Activated T-cell treated with anti-CD3 and anti-CD28 coated beads, Interleukin-2, amount 50 U/mL, for 24 hours (primary cell): ENCODE measurements around the gene EMB.
A peak's percentile ranks its signal among the peaks of the same experiment; 100 is the strongest.
"Not testable (repeated sequence)": the region's sequence is repeated elsewhere in the genome, so short reads cannot be mapped to it uniquely, and the experiment has no call there.

Experiments
- DNase-seq: peaks from one replicate; pipeline ENCODE4 v3.0.0-alpha.2; 2020
- H3K27ac Mint-ChIP-seq: 2 replicates; pipeline ENCODE4 v1.8.0; 2020; ENCODE audit warnings: mild to moderate bottlenecking, mixed read lengths
- H3K27me3 Mint-ChIP-seq: 2 replicates; pipeline ENCODE4 v1.8.0; 2020; ENCODE audit warnings: mixed read lengths
- H3K36me3 Mint-ChIP-seq: 2 replicates; pipeline ENCODE4 v1.8.0; 2020; ENCODE audit warnings: low read depth, mixed read lengths
- H3K4me1 Mint-ChIP-seq: 2 replicates; pipeline ENCODE4 v1.8.0; 2020; ENCODE audit warnings: low read depth, mixed read lengths
- H3K4me3 Mint-ChIP-seq: 2 replicates; pipeline ENCODE4 v1.8.0; 2020; ENCODE audit warnings: mild to moderate bottlenecking, moderate library complexity, mixed read lengths
- H3K9me3 Mint-ChIP-seq: 2 replicates; pipeline ENCODE4 v1.8.0; 2020; ENCODE audit warnings: mixed read lengths

EMB gene, protein sequence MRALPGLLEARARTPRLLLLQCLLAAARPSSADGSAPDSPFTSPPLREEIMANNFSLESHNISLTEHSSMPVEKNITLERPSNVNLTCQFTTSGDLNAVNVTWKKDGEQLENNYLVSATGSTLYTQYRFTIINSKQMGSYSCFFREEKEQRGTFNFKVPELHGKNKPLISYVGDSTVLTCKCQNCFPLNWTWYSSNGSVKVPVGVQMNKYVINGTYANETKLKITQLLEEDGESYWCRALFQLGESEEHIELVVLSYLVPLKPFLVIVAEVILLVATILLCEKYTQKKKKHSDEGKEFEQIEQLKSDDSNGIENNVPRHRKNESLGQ

DNA sequence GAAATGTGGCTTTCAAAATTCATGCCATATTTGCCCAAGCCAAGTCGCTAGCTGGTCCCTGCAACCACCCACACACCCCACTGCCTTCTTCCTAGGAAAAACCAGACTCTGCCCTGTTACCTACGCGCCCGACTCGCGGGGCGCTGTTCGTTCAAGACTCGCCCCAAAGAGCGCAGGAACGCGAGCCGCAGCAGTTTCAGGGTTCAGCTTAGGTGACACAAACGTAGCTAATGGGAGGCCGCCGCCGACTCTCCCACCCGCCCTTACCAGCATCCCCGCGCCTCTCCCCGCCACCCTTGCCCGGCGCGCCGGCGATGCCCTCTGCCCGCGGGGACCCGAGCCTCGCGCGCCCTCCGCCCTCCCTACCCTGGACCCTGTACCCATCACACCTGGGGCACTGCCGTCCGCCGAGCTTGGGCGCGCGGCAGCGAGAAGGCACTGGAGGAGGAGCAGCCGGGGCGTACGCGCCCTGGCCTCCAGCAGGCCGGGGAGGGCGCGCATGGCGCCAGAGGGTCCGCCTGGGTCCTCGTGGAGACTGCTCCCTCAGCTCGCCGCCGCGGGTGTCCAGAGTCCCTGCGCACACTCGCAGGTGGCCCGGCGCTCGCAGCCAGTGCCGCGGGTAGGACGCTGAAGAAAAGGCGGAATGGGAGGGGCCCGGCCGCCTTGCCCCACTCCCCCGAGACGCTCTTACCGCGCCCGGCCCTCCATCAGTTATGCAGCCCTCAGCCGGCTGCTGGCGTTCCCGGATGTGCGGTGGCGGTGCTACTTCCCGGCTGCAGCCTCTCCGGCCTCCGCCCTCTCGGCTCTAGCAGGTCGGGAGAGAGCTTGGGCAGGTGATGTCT lies at the start of gene EMB:
EMB (minus strand) TSS at position 638 of the 842 bp plus-strand sequence; CDS start at position 501, 137 bp downstream.
- peaks cover 72% of the 10 kb centered on the region for H3K4me1 Mint-ChIP-seq
- H3K27me3 Mint-ChIP-seq: no peaks in the 10 kb centered on the region
- peak within 1 kb of the TSS; percentile 94 for H3K27ac Mint-ChIP-seq
- peak within 1 kb of the TSS; percentile 93 for H3K4me3 Mint-ChIP-seq
- DNase-seq: peak; percentile 86
- H3K9me3 Mint-ChIP-seq: no peaks in the 10 kb centered on the region
- H3K36me3 Mint-ChIP-seq: peaks cover 24% of the 10 kb centered on the region

DNA sequence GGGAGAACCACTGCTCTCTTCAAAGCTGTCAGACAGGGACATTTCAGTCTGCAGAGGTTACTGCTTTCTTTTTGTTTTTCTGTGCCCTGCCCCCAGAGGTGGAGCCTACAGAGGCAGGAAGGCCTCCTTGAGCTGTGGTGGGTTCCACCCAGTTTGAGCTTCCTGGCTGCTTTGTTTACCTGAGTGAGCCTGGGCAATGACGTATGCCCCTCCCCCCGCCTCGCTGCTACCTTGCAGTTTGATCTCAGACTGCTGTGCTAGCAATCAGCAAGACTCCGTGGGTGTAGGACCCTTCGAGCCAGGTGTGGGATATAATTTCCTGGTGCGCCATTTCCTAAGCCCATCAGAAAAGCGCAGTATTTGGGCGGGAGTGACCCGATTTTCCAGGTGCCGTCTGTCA lies 48.4 kb upstream of the EMB start:
- not testable (repeated sequence) for H3K27me3 Mint-ChIP-seq, H3K4me3 Mint-ChIP-seq, DNase-seq, H3K27ac Mint-ChIP-seq
- Mint-ChIP-seq H3K36me3 (peaks cover 26% of the 10 kb centered on the region), H3K9me3 (peaks cover 29% of the 10 kb centered on the region), H3K4me1 (peaks cover 19% of the 10 kb centered on the region)

DNA sequence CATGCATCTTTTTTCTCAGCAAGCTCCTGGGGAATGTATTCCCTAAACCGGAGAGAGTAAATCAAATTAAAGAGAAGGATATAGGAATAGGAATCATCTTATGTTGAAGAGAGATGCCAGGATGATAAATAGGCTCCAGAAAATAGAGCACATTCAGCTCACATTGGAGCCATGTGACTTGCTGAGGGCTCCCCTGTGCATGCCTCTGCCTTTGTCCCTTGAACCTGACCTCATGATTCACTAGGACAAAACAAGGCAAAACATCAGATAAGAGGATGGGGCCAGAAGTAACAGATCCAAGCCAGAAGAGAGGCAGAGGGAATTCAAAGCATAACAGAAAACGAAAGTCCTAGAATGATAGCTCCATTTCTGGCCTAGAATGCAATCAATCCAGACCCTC lies 37.7 kb upstream of the EMB start:
- not testable (repeated sequence) for H3K4me3 Mint-ChIP-seq, H3K27ac Mint-ChIP-seq, H3K27me3 Mint-ChIP-seq, H3K36me3 Mint-ChIP-seq, DNase-seq, H3K9me3 Mint-ChIP-seq
- peaks cover 19% of the 10 kb centered on the region for H3K4me1 Mint-ChIP-seq

DNA sequence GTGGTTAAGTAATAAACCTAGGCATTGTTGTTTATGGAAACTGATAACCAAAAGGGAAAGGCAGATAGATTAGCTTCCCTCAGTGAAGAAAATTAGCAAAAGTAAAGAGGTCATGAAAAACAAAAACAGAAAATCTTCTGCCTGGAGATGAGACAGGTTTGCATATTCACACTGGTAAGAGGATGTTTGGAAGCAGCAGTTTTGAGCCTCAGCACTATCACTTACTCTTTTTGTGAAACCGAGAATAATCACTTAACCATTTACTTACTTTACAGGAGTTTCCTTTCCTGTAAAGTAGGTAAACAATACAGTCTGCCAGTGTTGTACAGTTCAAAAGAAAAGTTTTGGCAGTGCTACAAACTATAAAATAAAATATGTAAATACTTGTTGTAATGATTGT lies 35.5 kb upstream of the EMB start:
- H3K4me1 Mint-ChIP-seq: peaks cover 19% of the 10 kb centered on the region
- H3K27me3 Mint-ChIP-seq: no peaks in the 10 kb centered on the region
- H3K9me3 Mint-ChIP-seq: peaks cover 8% of the 10 kb centered on the region
- H3K36me3 Mint-ChIP-seq: no peaks in the 10 kb centered on the region
- H3K27ac Mint-ChIP-seq: no peak overlapping the region
- DNase-seq: no peak
- no peak overlapping the region for H3K4me3 Mint-ChIP-seq

DNA sequence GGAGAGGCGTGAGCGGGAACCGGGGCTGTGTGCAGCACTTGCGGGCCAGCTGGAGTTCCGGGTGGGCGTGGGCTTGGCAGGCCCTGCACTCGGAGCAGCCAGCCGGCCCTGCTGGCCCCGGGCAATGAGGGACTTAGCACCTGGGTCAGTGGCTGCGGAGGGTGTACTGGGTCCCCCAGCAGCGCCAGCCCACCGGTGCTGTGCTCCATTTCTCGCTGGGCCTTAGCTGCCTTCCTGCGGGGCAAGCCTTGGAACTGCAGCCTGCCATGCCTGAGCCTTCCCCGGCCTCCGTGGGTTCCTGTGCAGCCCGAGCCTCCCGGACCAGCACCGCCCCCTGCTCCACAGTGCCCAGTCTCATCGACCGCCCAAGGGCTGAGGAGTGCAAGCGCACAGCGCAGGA lies 23.9 kb upstream of the EMB start:
- not testable (repeated sequence) for H3K27me3 Mint-ChIP-seq, DNase-seq, H3K27ac Mint-ChIP-seq, H3K4me3 Mint-ChIP-seq, H3K4me1 Mint-ChIP-seq, H3K9me3 Mint-ChIP-seq, H3K36me3 Mint-ChIP-seq

DNA sequence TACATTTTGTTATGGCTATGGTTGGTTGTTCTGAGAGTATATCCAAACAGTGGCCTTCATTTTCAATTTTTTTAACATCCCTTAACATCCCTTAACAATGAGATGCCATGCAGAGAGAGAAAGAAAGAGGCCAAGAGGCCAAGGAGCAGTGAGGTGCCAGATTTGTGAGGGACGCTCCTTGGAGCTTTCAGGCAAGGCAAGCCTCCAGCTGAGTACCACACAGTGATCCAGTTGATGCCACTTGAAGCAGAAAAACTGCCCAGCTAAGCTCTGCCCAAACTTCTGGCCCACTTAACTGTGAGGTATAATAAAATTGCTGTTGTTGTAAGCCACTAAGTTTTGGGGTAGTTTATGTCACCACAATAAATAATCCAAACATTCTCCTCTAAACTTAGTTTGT lies 22.6 kb upstream of the EMB start:
- DNase-seq: no peak
- no peaks in the 10 kb centered on the region for H3K27me3 Mint-ChIP-seq
- H3K4me1 Mint-ChIP-seq: peaks cover 6% of the 10 kb centered on the region
- no peak overlapping the region for H3K4me3 Mint-ChIP-seq
- H3K27ac Mint-ChIP-seq: no peak overlapping the region
- peaks cover 3% of the 10 kb centered on the region for H3K36me3 Mint-ChIP-seq
- peaks cover 13% of the 10 kb centered on the region for H3K9me3 Mint-ChIP-seq

DNA sequence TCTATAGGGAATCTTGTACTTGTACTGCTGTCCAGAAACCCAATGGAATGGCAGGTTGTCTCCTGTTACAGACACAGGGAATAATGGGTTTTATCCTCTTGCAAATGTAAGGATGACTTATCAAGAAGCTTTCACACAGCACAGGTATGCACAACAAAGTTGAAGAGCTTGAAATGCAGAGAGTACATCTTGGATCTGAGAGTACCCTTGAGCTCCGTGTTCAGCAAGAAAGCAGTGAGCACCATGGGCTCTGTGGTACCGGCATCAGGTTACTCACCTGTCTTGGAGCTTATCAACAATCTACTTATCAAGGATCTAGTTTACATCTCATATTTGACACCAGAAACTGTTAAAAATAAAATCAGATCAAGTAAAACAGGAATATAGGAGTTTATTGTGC lies 22.0 kb upstream of the EMB start:
- peaks cover 13% of the 10 kb centered on the region for H3K4me1 Mint-ChIP-seq
- H3K4me3 Mint-ChIP-seq: no peak overlapping the region
- no peaks in the 10 kb centered on the region for H3K27me3 Mint-ChIP-seq
- peaks cover 4% of the 10 kb centered on the region for H3K36me3 Mint-ChIP-seq
- peaks cover 15% of the 10 kb centered on the region for H3K9me3 Mint-ChIP-seq
- DNase-seq: no peak
- no peak overlapping the region for H3K27ac Mint-ChIP-seq

DNA sequence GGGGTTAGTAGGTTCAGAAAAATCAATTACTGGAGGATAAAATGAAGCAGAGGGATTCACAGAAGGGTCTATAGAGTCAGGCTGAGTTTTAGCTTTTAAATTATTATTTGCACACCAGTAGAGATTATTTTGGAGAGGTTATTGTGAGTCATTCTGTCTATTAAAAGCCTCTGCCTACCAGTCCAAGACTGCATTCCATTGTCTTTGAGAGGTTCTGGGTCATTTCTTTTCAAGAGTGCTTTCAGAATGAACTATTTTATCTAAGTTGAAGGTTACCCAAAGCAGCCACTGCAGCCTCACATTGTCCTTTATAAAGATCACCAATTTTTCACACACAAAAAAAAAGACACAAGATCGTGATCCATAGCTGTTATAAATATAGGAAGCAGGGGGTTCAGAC lies 21.5 kb upstream of the EMB start:
- not testable (repeated sequence) for H3K36me3 Mint-ChIP-seq, H3K4me3 Mint-ChIP-seq, DNase-seq, H3K27ac Mint-ChIP-seq, H3K27me3 Mint-ChIP-seq
- H3K9me3 Mint-ChIP-seq: peaks cover 15% of the 10 kb centered on the region
- H3K4me1 Mint-ChIP-seq: peaks cover 18% of the 10 kb centered on the region

DNA sequence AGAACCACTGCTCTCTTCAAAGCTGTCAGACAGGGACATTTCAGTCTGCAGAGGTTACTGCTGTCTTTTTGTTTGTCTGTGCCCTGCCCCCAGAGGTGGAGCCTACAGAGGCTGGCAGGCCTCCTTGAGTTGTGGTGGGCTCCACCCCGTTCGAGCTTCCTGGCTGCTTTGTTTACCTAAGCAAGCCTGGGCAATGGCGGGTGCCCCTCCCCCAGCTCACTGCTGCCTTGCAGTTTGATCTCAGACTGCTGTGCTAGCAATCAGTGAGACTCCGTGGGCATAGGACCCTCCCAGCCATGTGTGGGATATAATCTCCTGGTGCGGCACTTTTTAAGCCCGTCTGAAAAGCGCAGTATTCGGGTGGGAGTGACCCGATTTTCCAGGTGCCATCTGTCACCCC lies 17.3 kb upstream of the EMB start:
- not testable (repeated sequence) for DNase-seq

DNA sequence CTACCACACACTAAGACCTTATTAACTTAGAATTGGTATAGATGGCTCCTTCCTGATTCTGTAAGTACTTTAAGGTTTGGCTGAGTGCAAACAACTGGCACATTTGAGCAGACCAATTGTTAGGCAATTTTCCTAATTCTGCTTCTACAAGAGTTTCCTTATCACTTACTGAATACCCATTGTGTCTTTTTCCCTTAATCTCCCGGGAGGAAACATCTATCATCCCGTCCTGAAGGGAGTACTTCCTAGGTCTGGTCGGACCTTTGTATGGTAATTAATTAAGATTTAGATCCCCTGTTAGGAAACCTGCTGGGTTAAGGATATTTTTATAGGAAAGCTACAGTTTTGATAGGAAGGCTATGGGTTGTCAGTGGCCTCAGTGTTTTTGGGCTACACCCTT lies 8.2 kb upstream of the EMB start:
- H3K9me3 Mint-ChIP-seq: peaks cover 16% of the 10 kb centered on the region
- H3K27ac Mint-ChIP-seq, DNase-seq, H3K4me3 Mint-ChIP-seq, H3K36me3 Mint-ChIP-seq, H3K27me3 Mint-ChIP-seq: not testable (repeated sequence)
- peaks cover 48% of the 10 kb centered on the region for H3K4me1 Mint-ChIP-seq

More for the DNA sequence above, 17.3 kb upstream of the EMB start:
- Mint-ChIP-seq H3K9me3 (peaks cover 24% of the 10 kb centered on the region), H3K36me3 (peaks cover 11% of the 10 kb centered on the region), H3K4me1 (peaks cover 19% of the 10 kb centered on the region)
- H3K27ac Mint-ChIP-seq, H3K27me3 Mint-ChIP-seq, H3K4me3 Mint-ChIP-seq: not testable (repeated sequence)

DNA sequence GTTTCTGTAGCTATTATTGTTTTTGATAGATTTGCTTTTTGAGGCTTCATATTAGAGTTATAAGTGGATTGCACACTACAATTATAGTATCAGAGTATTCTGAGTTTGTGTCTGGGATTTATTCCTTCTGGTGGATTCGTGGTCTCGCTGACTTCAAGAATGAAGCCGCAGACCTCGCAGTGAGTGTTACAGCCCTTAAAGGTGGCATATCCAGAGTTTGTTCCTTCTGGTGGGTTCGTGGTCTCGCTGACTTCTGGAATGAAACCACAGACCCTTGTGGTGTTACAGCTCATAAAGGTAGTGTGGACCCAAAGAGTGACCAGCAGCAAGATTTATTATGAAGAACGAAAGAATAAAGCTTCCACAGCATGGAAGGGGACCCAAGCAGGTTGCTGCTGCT lies 6.9 kb upstream of the EMB start:
- Mint-ChIP-seq H3K4me3 (no peak overlapping the region), H3K36me3 (no peaks in the 10 kb centered on the region), H3K27me3 (no peaks in the 10 kb centered on the region), H3K4me1 (peaks cover 53% of the 10 kb centered on the region), H3K9me3 (peaks cover 11% of the 10 kb centered on the region), H3K27ac (no peak overlapping the region)
- DNase-seq: no peak

DNA sequence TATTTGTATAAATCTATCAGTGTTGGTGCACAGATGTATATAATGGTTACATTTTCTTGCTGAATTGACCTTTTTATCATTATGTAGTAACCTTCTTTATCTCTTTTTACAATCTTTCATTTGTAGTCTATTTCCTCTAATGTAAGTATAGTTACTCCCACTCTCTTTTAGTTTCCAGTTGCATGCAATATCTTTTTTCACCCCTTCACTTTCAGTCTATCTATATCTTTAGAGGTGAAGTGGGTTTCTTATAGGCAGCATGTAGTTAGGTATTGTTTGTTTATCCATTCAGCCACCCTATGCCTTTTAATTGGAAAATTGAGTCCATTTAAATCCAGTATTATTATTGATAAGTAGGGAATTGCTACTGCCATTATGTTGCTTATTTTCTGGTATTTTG lies 6.1 kb upstream of the EMB start:
- no peaks in the 10 kb centered on the region for H3K27me3 Mint-ChIP-seq
- no peak for DNase-seq
- H3K4me1 Mint-ChIP-seq: peaks cover 60% of the 10 kb centered on the region
- H3K4me3 Mint-ChIP-seq: no peak overlapping the region
- H3K27ac Mint-ChIP-seq: no peak overlapping the region
- no peaks in the 10 kb centered on the region for H3K36me3 Mint-ChIP-seq
- H3K9me3 Mint-ChIP-seq: peaks cover 11% of the 10 kb centered on the region

DNA sequence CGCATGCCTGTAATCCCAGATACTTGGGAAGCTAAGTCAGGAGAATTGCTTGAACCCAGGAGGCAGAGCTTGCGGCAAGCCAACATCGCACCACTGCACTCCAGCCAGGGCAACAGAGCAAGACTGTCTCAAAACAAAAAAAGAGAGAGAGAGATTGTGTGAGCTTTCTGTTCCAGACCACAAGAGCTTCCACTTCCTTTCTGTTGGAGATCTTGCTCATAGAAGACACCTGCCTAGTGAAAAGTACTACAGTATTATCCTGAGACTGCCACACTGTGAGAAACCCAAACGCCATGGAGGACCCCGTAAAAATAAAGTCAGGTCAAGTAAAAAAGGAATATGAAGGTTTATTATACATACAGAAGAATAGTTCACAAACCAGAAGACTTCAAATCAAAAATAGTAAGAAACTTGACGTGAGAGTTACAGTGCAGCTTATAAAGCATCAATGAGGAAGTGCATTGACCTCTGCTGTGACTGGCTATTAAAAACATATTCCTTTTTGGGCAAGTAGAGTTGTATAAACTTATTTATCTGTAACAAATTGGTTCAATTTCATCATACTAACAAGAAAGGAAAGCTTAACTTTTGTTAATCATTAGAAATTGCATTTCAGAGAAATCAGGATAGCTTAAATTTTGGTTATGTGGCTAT lies 4.3 kb upstream of the EMB start:
- Mint-ChIP-seq H3K27ac (peak overlapping the region; percentile 74), H3K36me3 (peaks cover 1% of the 10 kb centered on the region), H3K4me1 (peaks cover 68% of the 10 kb centered on the region), H3K4me3 (peak overlapping the region; percentile 61), H3K9me3 (peaks cover 6% of the 10 kb centered on the region), H3K27me3 (no peaks in the 10 kb centered on the region)
- no peak for DNase-seq

DNA sequence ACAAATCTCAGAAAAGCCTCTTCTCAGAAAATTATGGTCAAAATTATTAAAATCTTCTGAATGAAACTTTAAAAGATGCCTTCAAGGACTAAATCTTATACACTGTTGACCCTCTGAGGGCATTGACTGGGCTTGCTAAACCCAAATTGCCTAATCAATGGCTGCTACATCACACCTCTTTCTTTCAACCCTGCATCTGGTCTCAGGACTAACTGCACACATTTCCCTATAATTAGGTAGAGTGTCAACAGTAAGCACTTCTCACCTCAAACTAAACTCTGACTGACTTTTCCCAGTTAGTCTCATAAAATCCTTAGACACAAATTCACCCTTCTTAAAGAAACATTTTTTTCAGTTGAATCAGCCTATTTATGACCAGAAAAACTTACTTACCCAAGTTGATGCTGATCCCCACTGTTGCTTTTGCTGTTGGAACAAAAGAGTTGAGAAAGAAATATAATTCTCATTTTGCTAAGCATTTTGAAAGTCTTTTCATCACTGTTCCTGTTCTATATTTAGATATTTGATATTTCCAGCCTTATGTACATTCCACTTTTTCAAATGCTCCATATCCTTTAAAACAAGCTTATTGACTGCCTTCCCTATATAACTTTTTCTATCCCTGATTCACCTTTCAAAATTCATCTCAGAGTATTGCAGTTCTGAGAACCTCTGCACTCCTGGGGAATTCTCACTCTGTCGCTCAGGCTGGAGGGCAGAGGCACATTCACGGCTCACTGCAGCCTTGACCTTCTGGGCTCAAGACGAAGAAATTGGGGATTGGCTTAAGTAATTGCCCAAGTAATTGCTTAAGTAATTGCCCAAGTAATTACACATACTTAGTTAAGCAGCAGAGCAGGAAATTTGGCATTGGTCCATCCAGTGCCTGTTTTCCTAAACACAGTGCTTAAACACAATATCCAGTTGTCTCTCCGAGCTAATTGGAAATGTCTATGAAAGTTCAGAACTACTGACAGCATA lies 1.8 kb upstream of the EMB start:
- Mint-ChIP-seq H3K27ac (peak overlapping the region; percentile 64), H3K36me3 (peaks cover 12% of the 10 kb centered on the region), H3K4me1 (peaks cover 72% of the 10 kb centered on the region)
- H3K9me3 Mint-ChIP-seq, DNase-seq, H3K4me3 Mint-ChIP-seq, H3K27me3 Mint-ChIP-seq: not testable (repeated sequence)
